Astrocyte (in vitro differentiated cells and primary cell): ENCODE data around the gene GNAI2.

Experiments
- EZH2 ChIP-seq: IDR thresholded peaks from 2 replicates; pipeline ENCODE4 v1.6.1; 2012; ENCODE audit warnings: mild to moderate bottlenecking, low read length, inconsistent platforms; ENCODE audit not compliant: insufficient read depth
- TF ChIP-seq, protein P1 (sequence below): IDR thresholded peaks from 2 replicates; pipeline ENCODE4 v1.5.1; 2011; ENCODE audit warnings: low read depth, mild to moderate bottlenecking, inconsistent platforms, low read length, moderate library complexity; ENCODE audit not compliant: insufficient read depth

DNA sequence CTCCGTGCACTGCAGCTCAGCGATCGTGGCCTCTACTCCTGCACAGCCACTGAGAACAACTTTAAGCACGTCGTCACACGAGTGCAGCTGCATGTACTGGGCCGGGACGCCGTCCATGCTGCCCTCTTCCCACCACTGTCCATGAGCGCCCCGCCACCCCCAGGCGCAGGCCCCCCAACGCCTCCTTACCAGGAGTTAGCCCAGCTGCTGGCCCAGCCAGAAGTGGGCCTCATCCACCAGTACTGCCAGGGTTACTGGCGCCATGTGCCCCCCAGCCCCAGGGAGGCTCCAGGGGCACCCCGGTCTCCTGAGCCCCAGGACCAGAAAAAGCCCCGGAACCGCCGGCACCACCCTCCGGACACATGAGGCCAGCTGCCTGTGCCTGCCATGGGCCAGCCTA is 48.3 kb upstream of the GNAI2 start:
- TF ChIP-seq EZH2 = no peak
- TF ChIP-seq, protein P1, sequence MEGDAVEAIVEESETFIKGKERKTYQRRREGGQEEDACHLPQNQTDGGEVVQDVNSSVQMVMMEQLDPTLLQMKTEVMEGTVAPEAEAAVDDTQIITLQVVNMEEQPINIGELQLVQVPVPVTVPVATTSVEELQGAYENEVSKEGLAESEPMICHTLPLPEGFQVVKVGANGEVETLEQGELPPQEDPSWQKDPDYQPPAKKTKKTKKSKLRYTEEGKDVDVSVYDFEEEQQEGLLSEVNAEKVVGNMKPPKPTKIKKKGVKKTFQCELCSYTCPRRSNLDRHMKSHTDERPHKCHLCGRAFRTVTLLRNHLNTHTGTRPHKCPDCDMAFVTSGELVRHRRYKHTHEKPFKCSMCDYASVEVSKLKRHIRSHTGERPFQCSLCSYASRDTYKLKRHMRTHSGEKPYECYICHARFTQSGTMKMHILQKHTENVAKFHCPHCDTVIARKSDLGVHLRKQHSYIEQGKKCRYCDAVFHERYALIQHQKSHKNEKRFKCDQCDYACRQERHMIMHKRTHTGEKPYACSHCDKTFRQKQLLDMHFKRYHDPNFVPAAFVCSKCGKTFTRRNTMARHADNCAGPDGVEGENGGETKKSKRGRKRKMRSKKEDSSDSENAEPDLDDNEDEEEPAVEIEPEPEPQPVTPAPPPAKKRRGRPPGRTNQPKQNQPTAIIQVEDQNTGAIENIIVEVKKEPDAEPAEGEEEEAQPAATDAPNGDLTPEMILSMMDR = no peak
